Midbrain (tissue), 1 donor: ENCODE results near the gene SLC9A9.
"Not testable (repeated sequence)": the region's sequence is repeated elsewhere in the genome, so short reads cannot be mapped to it uniquely, and the experiment has no call there.

Experiments used
- DNase-seq: peaks from one replicate; lab custom pipeline; 2025; lab: John Stamatoyannopoulos, UW

SLC9A9 gene

GRCh38 chr3:143810166-143810952, 37.9 kb downstream of the SLC9A9 start:
- DNase-seq, result no peak

- peak; percentile 56 for DNase-seq
These were observed 39.1 kb downstream of the SLC9A9 start for GRCh38 chr3:143809121-143809621.

GRCh38 chr3:143808030-143808429, 40.2 kb downstream of the SLC9A9 start:
- no peak for DNase-seq

GRCh38 chr3:143806038-143806437, 42.2 kb downstream of the SLC9A9 start:
- DNase-seq, result no peak

GRCh38 chr3:143805476-143805875, 42.8 kb downstream of the SLC9A9 start:
- not testable (repeated sequence) for DNase-seq

- not testable (repeated sequence) for DNase-seq
These were observed 47.2 kb downstream of the SLC9A9 start for GRCh38 chr3:143801046-143801445.

- not testable (repeated sequence) for DNase-seq
These were observed 50.1 kb downstream of the SLC9A9 start for GRCh38 chr3:143798151-143798550.

- peak; percentile 11 for DNase-seq
These were observed 52.4 kb downstream of the SLC9A9 start for GRCh38 chr3:143795874-143796273.

- DNase-seq, result no peak
These were observed 53.3 kb downstream of the SLC9A9 start for GRCh38 chr3:143794793-143795462.

GRCh38 chr3:143793971-143794370, 54.3 kb downstream of the SLC9A9 start:
- no peak for DNase-seq

GRCh38 chr3:143791386-143791785, 56.9 kb downstream of the SLC9A9 start:
- DNase-seq, result no peak

GRCh38 chr3:143786219-143787191, 61.8 kb downstream of the SLC9A9 start:
- DNase-seq, result peak; percentile 57

- DNase-seq, result no peak
These were observed 63.8 kb downstream of the SLC9A9 start for GRCh38 chr3:143784446-143784845.

GRCh38 chr3:143783851-143784370, 64.4 kb downstream of the SLC9A9 start:
- DNase-seq, result no peak

- peak; percentile 59 for DNase-seq
These were observed 72.8 kb downstream of the SLC9A9 start for GRCh38 chr3:143775459-143775858.

- DNase-seq, result no peak
These were observed 76.3 kb downstream of the SLC9A9 start for GRCh38 chr3:143771939-143772338.

GRCh38 chr3:143771258-143771657, 77.0 kb downstream of the SLC9A9 start:
- DNase-seq, result no peak

GRCh38 chr3:143770391-143770790, 77.9 kb downstream of the SLC9A9 start:
- no peak for DNase-seq

GRCh38 chr3:143769616-143770015, 78.7 kb downstream of the SLC9A9 start:
- DNase-seq, result no peak

- no peak for DNase-seq
These were observed 83.4 kb downstream of the SLC9A9 start for GRCh38 chr3:143764840-143765239.

- DNase-seq, result peak; percentile 34
These were observed 84.6 kb downstream of the SLC9A9 start for GRCh38 chr3:143763564-143764162.
